ENCODE results near the gene FAM3D.

Gene FAM3D

DNA sequence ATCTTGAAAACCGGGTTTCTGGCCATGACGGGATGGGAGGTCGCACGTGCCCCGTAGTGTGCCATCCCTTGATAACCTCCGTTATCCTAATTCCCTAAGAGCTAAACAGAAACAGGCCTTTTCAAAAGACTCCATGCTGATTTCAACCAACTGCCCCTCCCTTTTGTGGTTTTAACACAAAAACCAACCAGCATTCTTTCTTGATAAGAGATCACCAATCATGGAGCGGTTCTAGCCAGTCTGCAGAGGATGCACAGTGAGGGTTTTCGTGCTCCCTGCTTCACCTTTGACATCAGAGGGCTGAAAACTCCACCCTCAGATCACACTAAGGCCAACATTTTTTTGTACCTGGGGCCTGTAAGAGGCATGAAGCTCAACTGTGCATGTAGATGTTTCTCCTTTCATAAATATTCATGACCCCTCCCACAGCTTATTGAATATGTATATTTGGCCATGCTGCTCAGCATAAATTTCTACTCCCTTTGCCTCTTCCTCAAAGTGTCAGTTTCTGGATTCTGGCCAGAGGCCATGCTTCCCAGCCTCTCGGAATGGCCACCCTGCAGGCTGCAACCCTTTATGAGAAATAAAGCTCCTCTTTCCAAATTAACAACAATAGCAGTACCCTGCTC is 41.3 kb downstream of the FAM3D start:
- DNase-seq, result no peak

DNA sequence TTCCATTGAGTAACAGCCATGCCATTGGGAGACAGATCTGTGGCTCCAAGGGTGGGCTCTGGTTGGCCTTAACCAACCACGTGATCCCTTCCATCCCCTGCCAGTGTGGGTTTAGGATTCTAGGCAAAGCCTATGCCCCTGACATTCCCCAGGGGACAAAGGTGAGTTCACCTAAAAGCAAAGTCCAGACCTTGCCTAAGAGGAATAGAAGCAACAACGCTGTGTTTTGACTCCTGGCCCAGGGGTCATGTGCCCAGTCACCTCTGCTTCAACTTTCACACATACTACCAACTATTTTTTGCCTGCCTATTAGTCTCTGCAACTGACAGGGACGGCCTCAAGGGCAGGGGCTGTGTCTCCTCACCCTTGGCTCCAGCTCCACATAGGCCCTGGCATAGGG is 42.0 kb downstream of the FAM3D start:
- no peak for DNase-seq

GRCh38 chr3:58623961-58624360 is 42.6 kb downstream of the FAM3D start:
- DNase-seq, result no peak

- no peak for DNase-seq
Observed at GRCh38 chr3:58623478-58623877, 43.1 kb downstream of the FAM3D start.

DNA sequence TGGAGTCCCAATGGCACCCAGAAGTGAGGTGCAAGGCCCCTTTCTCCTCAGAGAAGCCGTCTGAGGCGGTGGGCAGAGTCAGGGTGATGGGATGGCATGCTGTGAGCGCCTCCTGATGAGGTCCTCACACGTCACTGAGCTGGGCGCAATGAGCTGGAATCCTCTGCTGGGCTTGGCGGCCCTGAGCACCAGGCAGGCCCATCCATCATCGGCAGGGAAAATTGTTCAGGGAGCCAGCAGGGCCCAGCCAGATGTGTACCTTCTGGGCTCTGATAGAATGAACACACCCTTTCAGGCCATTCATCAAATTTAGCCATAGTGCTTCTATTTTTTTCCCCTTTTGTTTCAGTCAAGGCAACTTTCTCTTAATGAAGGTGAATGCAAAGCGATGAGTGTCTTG is 43.7 kb downstream of the FAM3D start:
- DNase-seq, result no peak

- DNase-seq, result no peak
Observed at GRCh38 chr3:58622436-58622835, 44.1 kb downstream of the FAM3D start.

DNA sequence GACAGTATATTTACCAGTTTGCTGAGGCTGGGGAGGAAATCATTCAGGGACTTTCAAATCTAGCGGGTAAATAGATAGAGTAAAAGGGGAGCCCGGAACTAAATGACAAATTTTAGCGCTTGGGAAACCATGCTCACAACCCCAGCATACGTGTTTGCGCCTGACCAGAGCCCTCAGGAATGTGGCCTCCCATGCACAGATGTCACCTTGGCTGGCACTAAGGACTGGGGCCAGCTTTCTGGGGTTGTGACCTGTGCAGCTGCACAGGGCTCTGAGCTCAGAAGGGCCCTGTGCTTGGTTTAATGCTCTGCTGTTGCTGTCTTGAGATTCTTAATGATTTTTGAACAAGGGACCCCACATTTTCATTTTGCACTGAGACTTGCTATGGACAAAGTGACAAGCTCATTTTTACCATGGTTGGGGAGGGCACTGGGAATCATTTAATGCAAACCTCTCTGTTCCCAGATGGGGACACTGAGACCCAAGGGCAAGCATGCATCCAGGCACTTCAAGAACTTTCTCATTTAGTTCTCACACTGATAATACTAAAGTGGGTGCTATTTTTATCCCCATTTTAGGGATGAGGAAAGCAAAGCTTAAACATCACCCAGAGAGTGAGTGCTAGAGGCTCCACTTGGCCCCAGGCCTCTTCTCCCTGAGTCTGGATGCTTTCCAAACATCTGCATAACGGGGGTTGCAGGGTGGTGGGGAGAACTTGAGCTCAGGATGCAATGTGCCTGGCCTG is 45.3 kb downstream of the FAM3D start:
- DNase-seq, result no peak

GRCh38 chr3:58620421-58620820 is 46.2 kb downstream of the FAM3D start:
- DNase-seq, result no peak

- DNase-seq, result no peak
Observed at GRCh38 chr3:58617338-58617761, 49.2 kb downstream of the FAM3D start.

DNA sequence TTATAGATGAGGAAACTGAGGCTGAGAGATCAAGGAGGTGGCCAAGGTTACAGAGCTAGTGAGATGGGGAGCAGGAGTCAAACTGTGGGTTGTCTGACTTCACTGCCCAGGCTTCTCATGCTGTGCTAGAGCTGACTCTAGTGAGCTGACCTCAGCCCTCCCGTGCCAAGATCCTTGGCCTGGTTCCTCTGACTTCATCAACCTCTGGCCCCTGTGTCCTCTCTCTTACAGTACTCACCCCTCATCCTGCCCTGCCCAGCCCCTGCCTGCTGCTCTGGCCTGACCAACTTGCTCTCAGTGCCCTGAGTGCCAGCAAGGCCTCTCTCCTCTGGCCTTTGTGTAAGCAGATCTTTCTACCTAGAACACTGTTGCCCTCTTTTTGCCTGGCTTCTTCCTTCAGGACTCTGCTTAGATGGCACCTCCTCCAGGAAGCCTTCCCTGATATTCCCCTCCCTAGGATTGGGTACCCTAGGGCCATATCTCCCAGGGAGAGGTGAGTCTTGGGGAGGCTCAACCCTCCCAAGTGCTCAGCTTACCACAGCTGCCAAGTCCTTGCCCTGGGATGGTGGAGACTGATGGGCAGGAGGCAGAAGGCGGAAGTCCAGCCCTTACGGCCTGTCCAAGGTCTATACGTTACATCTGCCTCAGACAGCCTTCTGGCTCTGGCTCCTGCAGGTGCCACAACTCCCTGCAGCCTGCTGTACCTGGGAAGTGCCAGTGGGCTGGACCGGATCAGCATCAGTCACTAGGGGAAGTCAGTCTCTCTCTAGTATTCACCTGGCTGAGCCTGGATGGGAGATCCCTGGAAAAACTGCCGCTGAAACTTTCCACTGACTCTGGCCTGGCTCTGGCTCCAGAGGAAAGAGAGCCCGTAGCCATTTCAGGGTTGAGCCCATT is 53.1 kb downstream of the FAM3D start:
- DNase-seq, result no peak

DNA sequence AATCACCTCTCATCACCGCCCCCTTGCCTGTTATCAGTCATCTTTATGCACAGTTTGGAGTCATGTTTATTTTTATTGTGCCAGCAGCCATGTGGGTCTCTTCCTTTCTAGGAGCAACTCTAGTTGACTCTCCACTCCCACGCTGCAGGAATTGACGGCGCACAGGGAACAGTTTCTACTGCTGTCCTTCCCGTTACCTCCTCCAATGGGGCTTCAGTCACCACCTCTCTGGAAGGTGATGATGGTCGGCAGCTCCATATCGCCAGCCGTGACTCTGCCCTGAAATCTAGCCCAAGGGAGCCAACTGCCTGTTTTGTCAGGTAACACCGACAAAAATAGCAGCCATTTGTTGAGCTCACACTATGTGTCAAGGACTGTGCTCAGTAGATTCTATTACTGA is 53.7 kb downstream of the FAM3D start:
- no peak for DNase-seq

DNA sequence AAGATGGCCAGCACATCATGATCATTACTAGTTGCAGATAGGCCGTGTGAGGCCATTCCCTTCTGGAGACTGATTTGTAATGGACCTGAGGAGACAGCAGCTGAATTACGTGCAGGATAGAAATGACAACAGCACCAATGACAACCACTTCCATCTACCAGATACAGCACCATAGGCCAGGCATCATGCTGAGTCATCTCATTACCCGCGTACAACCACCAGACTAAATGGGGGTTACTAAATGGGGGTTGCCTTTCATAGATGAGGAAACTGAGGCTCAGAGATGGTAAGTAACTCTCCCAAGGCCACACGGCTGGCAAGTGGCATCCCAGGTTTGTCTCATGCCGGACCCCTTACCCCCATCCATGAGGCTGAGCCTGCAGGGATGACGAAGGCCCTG is 56.6 kb downstream of the FAM3D start:
- DNase-seq, result no peak

DNA sequence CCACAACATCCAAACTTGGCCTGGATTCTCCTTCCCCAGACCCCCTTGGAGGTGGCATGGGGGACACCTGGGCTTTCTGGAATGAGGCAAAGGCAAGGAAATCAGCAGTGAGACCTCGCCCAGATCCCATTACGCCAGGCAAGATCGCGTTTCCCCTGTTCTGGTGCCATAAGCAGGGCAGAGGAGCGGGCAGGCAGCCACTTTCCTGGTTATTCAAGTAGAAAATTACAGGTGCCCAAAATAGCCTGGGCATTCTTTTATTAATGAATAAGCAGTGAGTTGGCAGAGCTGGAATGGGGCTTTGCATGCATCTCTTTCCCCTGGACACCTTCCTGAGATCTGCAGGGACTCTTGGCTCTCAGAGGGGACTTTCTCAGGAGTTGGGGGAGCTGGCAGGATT is 57.9 kb downstream of the FAM3D start:
- DNase-seq, result no peak

DNA sequence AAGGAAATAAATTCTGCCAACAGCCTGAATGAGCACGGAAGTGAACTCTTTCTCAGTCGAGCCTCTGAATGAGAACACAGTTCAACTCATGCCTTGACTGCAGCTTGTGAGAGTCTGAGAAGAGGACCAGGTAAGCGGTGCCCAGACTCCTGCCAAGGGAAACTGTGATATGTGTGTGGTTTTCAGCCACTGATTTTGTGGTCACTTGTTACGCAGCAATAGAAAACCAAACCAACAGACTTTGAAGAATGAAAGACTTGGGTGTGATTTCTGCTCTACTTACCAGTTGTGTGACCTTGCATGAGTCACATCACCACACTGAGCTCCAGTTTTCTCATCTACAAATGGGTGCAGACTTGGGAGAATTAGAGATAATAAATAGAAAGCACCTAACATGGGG is 58.8 kb downstream of the FAM3D start:
- DNase-seq, result no peak

DNA sequence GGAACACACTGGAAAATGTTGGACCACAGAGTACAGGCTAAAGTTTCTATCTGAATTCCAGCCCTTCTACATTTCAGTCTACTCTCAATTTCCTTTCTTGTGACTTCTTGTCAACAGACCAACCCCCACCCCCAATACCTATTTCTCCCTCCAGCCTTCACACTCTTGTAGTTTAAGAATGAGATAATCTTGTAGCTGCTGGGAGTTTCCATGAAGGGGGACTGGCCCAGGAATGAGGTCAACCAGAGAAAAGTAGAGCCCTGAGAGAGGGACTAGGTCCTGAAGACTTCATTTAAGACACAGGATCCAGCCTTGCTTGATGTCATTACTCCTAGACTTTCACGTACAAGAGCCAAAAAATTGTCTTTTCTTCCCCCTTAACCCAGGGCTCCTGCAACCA is 59.9 kb downstream of the FAM3D start:
- no peak for DNase-seq

DNA sequence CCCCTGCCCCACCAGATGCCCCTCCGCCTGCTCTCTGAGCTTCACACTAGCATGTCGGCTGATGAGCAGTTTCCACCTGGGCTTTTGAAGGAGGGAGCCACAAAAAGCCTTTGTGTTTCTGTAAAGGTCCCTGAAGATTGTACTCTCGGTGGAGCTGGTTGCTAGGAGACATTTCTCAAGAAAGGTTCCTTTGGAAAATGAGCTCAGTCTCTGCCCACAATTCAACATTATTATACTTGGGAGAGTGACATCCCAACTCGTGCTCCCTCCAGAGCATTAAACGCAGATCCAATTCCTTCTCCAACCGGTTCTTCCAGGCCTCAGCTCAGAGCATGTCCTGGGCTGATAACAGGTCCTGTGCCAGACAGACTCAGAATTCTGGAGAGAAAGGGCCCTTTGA is 62.5 kb downstream of the FAM3D start:
- DNase-seq, result no peak

GRCh38 chr3:58603606-58604005 is 63.0 kb downstream of the FAM3D start:
- no peak for DNase-seq

- no peak for DNase-seq
Observed at GRCh38 chr3:58597770-58598310, 68.7 kb downstream of the FAM3D start.

DNA sequence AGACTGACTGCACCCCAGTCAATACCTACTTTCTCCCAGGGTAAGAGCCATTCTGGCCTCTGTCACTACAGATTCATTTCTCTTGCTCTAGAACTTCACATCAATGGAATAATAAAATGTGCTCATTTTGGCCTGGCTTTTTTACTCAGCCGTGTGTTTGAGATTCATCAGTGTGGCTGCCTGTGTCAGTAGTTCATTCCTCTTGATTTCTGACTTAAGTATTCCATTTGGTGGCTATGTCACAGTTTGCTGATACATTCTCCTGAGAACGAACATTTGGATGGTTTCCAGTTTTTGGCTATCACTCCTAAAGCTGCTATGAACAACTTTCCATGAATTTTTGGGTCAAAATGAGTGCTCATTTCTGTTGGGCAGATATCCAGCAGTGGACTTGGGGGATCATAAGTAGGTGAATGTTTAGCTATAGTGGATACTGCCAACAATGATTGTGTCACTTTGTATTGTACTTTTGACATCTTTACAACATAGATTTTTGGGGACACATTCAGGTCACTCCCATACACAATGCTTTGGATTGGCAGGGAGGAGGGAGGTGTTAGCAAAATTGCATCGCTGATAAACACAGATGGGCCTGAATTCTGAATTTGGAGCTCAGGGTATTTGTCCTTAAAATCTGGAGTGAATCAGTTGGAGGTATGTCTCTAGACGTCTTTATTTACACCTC is 69.6 kb downstream of the FAM3D start:
- no peak for DNase-seq

DNA sequence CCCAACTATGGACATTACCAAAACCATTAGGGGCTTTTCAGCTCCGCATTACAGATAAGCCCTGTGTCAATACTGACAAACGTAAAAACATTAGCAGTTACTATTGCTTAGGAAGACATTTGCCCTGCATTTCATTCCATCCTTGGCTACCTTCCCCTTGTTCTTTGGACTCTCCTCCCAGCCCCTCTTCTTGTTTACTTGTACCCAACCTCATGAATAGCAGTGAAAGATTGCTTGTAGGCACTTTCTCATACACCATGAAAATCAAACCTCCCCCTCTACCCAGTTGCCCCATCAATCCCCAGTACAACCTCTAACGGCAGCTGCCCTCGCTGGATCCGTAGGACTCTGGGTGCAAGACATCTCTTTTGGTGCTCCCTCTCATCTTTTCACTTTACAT is 72.5 kb downstream of the FAM3D start:
- DNase-seq, result no peak

DNA sequence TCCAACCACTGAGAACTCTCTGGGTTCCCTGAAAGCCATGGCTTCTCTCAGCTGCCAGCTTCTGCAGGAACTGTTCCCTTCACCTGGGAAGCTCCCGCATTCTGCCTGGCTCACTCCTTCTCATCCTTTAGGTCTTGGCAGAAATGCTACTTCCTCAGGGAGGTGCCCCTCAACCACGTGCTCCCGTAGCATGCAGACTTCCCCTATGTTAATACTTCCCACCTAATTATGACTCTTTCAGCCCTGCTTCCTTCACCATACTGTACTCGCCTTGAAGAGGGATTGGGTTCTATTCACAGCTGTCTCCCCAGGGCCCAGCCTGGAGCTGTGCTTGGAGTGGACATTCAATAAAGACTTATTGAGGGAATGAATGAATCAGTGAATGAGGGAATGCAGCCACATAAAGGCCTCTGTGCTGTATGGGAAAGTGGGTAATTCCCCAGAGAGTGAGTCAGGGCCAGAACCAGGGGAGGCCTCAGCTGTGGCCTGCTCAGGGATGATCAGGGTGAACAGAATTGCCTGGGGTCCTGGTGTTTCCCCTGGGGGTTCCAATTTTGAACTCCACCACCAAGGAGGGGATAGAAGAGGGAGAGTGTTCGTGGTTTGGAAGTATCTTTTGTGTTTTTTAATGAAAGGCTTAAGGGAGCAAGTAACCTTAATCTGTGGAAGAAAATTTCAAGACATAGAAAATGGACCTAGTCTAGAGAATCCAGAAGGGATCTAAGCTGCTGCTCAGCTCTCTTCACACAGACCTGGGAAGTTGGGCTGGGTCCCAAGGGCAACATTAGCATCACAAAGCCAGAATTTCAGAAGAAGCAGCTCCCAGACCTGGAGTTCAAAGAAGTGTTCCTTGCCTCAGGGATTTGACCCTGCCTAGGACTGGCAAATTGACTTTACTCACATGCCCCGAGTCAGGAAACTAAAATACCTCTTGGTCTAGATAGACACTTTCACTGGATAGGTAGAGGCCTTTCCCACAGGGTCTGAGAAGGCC is 74.8 kb downstream of the FAM3D start:
- no peak for DNase-seq

Data from DMS53 (cell line).